Naive thymus-derived CD4-positive, alpha-beta T cell (primary cell): ENCODE measurements around the gene FBXO41. TPM values are rescaled to one million over a fixed set of nuclear protein-coding genes. Genes with fewer than 3 reads are reported as not detected.

Source experiments
- ATAC-seq: fragments of 150-1000 bp; cut with Tn5 transposase; 2 replicates; pipeline ENCODE4 v1.10.0; 2021; ENCODE audit warnings: mild to moderate bottlenecking, moderate library complexity
- CTCF ChIA-PET: fragments of 350-600 bp; sonication (Branson Sonifier 250); formaldehyde crosslinking; loops from one replicate; lab custom pipeline; 2021; ENCODE audit warnings: antibody characterized with exemption; lab: Charles Lee
- POLR2A ChIA-PET: fragments of 350-600 bp; sonication (Branson Sonifier 250); formaldehyde crosslinking; loops from one replicate; lab custom pipeline; 2021; ENCODE audit warnings: antibody characterized with exemption, inconsistent platforms; lab: Charles Lee
- DNase-seq, 9 donors: peaks; one replicate each; pipeline versions ENCODE4 v3.0.0 to v3.0.0-alpha.2; 2020 to 2022; ENCODE audit warnings: mixed read lengths in 1 of 9
- H3K27ac ChIP-seq: one replicate; pipeline ENCODE4 v1.7.0; 2013; ENCODE audit warnings: mild to moderate bottlenecking, low read depth, low read length, moderate library complexity
- H3K27me3 ChIP-seq, 2 donors: one replicate each; pipeline ENCODE4 v1.7.0; 2013; ENCODE audit warnings: low read length in 2 of 2, mild to moderate bottlenecking in 2 of 2, moderate library complexity in 2 of 2; ENCODE audit not compliant: control insufficient read depth in 2 of 2, insufficient read depth in 2 of 2
- H3K36me3 ChIP-seq, 3 experiments: 1 replicate in 2 of 3; 2 replicates in 1 of 3; pipeline ENCODE4 v1.7.0; 2013; ENCODE audit warnings: low read length in 3 of 3, mild to moderate bottlenecking in 3 of 3, moderate library complexity in 1 of 3; ENCODE audit not compliant: insufficient read depth in 3 of 3, control insufficient read depth in 2 of 3
- H3K4me1 ChIP-seq, 2 donors: one replicate each; pipeline ENCODE4 v1.7.0; 2013; ENCODE audit warnings: low read length in 2 of 2, mild to moderate bottlenecking in 2 of 2, moderate library complexity in 1 of 2; ENCODE audit not compliant: control insufficient read depth in 2 of 2, insufficient read depth in 2 of 2
- H3K4me3 ChIP-seq: 2 replicates; pipeline ENCODE4 v1.7.0; 2013; ENCODE audit warnings: mild to moderate bottlenecking, low read length
- H3K9me3 ChIP-seq, 3 experiments: 1 replicate in 2 of 3; 2 replicates in 1 of 3; pipeline ENCODE4 v1.7.0; 2013; ENCODE audit warnings: low read length in 3 of 3; ENCODE audit not compliant: control insufficient read depth in 2 of 3
- H3K27ac Mint-ChIP-seq, 9 donors: one replicate each; pipeline ENCODE4 v1.8.0; 2020 to 2022; ENCODE audit warnings: mixed read lengths in 9 of 9, mild to moderate bottlenecking in 8 of 9, moderate library complexity in 5 of 9, inconsistent platforms in 2 of 9
- H3K27me3 Mint-ChIP-seq, 5 donors: one replicate each; pipeline ENCODE4 v1.8.0; 2021 to 2022; ENCODE audit warnings: mixed read lengths in 5 of 5, mild to moderate bottlenecking in 1 of 5
- H3K36me3 Mint-ChIP-seq, 5 donors: one replicate each; pipeline ENCODE4 v1.8.0; 2020 to 2022; ENCODE audit warnings: mixed read lengths in 5 of 5, mild to moderate bottlenecking in 3 of 5, inconsistent platforms in 1 of 5
- H3K4me1 Mint-ChIP-seq, 7 donors: one replicate each; pipeline ENCODE4 v1.8.0; 2020 to 2022; ENCODE audit warnings: mixed read lengths in 7 of 7, mild to moderate bottlenecking in 3 of 7, inconsistent platforms in 1 of 7
- H3K4me3 Mint-ChIP-seq, 10 donors: one replicate each; pipeline ENCODE4 v1.8.0; 2020 to 2022; ENCODE audit warnings: mild to moderate bottlenecking in 10 of 10, mixed read lengths in 10 of 10, moderate library complexity in 6 of 10, inconsistent platforms in 2 of 10
- H3K9me3 Mint-ChIP-seq, 11 donors: one replicate each; pipeline ENCODE4 v1.8.0; 2020 to 2022; ENCODE audit warnings: mixed read lengths in 11 of 11, mild to moderate bottlenecking in 4 of 11, inconsistent platforms in 1 of 11, moderate library complexity in 1 of 11
- intact Hi-C, 2 donors: fragments of 100-400 bp; cut with micrococcal nuclease; formaldehyde crosslinking; loops; one replicate each; pipeline ENCODE4 v1.15.1; 2023
- polyA plus RNA-seq, 2 donors: library from polyadenylated mRNA; unstranded; fragments of 300-500 nt; fragmentation: Illumina TruSeq; gene quantifications; one replicate each; pipeline ENCODE4 v1.2.3, GENCODE V29; 2021
- total RNA-seq, 6 experiments: library from RNA in 5 of 6; stranded (reverse) in 5 of 6; gene quantifications; 1 replicate in 5 of 6; 2 replicates in 1 of 6; pipeline ENCODE4 v1.2.3 and lab custom pipeline; 2021 to 2026

The FBXO41 gene
- total RNA-seq (10 to 100 TPM; 13.2 to 19.6 (median 17.6) TPM), polyA plus RNA-seq (1 to 10 TPM; 1.5 to 3.2 TPM), total RNA-seq (lab: John Stamatoyannopoulos, UW) (30.7 reads per million, percentile 60 among the genes with 10 or more reads in this experiment)

DNA sequence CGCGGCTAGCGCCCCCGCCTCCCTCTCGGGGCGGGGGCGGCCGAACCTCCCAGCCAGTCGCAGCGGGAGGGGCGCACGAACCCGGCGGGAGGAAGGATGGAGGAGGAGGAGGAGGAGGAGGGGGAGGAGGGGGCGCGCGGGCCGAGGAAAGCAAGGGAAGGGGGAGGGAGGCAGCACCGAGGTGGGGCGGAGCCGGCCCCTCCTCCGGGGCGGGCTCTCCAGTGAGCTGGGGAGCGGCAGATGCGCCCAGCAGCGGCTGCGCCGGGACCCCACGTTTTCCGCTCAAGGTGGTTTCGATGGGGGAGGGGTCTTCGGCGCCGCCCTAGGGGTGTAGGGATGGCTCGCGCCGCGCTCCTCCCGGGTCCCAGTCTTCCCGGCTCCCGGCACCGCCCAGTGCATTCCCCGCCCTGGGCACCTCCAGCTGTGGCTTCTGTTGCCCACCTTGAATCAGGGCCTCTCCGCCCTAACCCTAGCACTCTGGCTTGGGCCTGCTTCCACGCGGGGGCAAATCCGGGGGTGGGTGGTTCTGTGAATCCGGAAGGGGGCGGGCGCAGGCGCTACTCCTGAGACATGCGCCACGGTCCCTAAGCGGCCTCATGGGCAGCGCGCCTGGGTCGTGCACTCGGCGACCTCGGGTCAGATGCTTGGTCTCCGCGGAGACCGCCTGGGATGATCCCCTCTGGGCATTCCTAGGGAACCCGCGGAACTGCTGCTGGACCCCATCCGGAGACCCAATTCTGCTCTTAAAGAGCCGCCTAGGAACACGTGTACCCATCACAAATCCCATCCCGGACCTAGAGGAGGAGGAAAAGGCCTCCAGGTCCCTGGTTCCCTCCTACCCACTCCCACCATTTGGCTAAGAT is at the start of gene FBXO41:
FBXO41 (minus strand) TSS at position 183 of the 863 bp plus-strand sequence. CDS start 14,848 bp downstream, outside the sequence.
- Histone ChIP-seq H3K27me3 (no peaks in the 10 kb centered on the region), H3K27ac (peak within 1 kb of the TSS; percentile 61), H3K36me3 (no peaks in the 10 kb centered on the region), H3K9me3 (no peaks in the 10 kb centered on the region), H3K4me3 (peak within 1 kb of the TSS; percentile 69), H3K4me1 (peaks cover 12 to 14% of the 10 kb centered on the region in 2 donors)
- H3K9me3 Mint-ChIP-seq, result peaks cover 0 to 4% (median 0%) of the 10 kb centered on the region in 11 donors
- peaks cover 0 to 5% (median under 1%) of the 10 kb centered on the region in 5 donors for H3K36me3 Mint-ChIP-seq
- ChIA-PET POLR2A (interaction anchor here (0.8 to 1.0 kb wide), 2 partner anchors 50 to 52 kb away, joined by 3 read pairs; partner anchors contain the start of genes CCT7 and PRADC1), CTCF (no interaction called here)
- peaks cover 6 to 26% (median 19%) of the 10 kb centered on the region in 7 donors for H3K4me1 Mint-ChIP-seq
- peaks cover 0 to 34% (median 14%) of the 10 kb centered on the region in 5 donors for H3K27me3 Mint-ChIP-seq
- intact Hi-C loops, result loop anchor here (1.0 to 10.0 kb wide), 7 partner anchors 9 to 1674 kb away; partner anchors contain the start of genes ALMS1 (in 2 of the 2), CCT7 (in 2 of the 2), EGR4 (in 2 of the 2) and POLE4 (in 2 of the 2)
- ATAC-seq, result peak; percentile 81
- H3K4me3 Mint-ChIP-seq, result peak within 1 kb of the TSS; percentile 72 to 91 (median 85)
- DNase-seq, result peak; percentile 43 to 79 (median 61)
- H3K27ac Mint-ChIP-seq, result peak within 1 kb of the TSS in 7 of 9 donors; percentile 32 to 87 (median 58)

- H3K9me3 Mint-ChIP-seq, result peaks cover 0 to 34% (median 16%) of the 10 kb centered on the region in 11 donors
- no peak for ATAC-seq
- ChIA-PET CTCF (no interaction called here), POLR2A (no interaction called here)
- peaks cover 0 to 4% (median 0%) of the 10 kb centered on the region in 7 donors for H3K4me1 Mint-ChIP-seq
- Histone ChIP-seq H3K27ac (no peak overlapping the region), H3K4me3 (no peak overlapping the region), H3K9me3 (no peaks in the 10 kb centered on the region), H3K27me3 (no peaks in the 10 kb centered on the region), H3K4me1 (no peaks in the 10 kb centered on the region), H3K36me3 (no peaks in the 10 kb centered on the region)
- no peak for DNase-seq
- no peak overlapping the region for H3K27ac Mint-ChIP-seq
- no peak overlapping the region for H3K4me3 Mint-ChIP-seq
- H3K36me3 Mint-ChIP-seq, result peaks cover 0 to 3% (median 0%) of the 10 kb centered on the region in 5 donors
- intact Hi-C loops, result no loop called here
- H3K27me3 Mint-ChIP-seq, result peaks cover 5 to 23% (median 16%) of the 10 kb centered on the region in 5 donors
Observed at GRCh38 chr2:73334045-73334444, 49.8 kb upstream of the FBXO41 start.

GRCh38 chr2:73333564-73333963 is 49.3 kb upstream of the FBXO41 start:
- Mint-ChIP-seq H3K36me3 (peaks cover 0 to 3% (median 0%) of the 10 kb centered on the region in 5 donors), H3K9me3 (peaks cover 0 to 34% (median 16%) of the 10 kb centered on the region in 11 donors), H3K27me3 (peaks cover 5 to 25% (median 20%) of the 10 kb centered on the region in 5 donors), H3K4me3 (no peak overlapping the region), H3K4me1 (peaks cover 0 to 4% (median 0%) of the 10 kb centered on the region in 7 donors), H3K27ac (no peak overlapping the region)
- ChIA-PET CTCF (no interaction called here), POLR2A (no interaction called here)
- intact Hi-C loops, result no loop called here
- Histone ChIP-seq H3K4me1 (no peaks in the 10 kb centered on the region), H3K27me3 (no peaks in the 10 kb centered on the region), H3K4me3 (no peak overlapping the region), H3K36me3 (no peaks in the 10 kb centered on the region), H3K27ac (no peak overlapping the region), H3K9me3 (no peaks in the 10 kb centered on the region)
- ATAC-seq (no peak), DNase-seq (no peak)

- Histone ChIP-seq H3K4me3 (no peak overlapping the region), H3K36me3 (no peaks in the 10 kb centered on the region), H3K9me3 (no peaks in the 10 kb centered on the region), H3K27me3 (peaks cover 5 to 7% of the 10 kb centered on the region in 2 donors), H3K27ac (no peak overlapping the region), H3K4me1 (no peaks in the 10 kb centered on the region)
- intact Hi-C loops, result no loop called here
- ChIA-PET CTCF (no interaction called here), POLR2A (no interaction called here)
- no peaks in the 10 kb centered on the region for H3K36me3 Mint-ChIP-seq
- no peak overlapping the region for H3K4me3 Mint-ChIP-seq
- peaks cover 0 to 5% (median 0%) of the 10 kb centered on the region in 11 donors for H3K9me3 Mint-ChIP-seq
- no peaks in the 10 kb centered on the region for H3K4me1 Mint-ChIP-seq
- DNase-seq, result no peak
- H3K27ac Mint-ChIP-seq, result no peak overlapping the region
- no peak for ATAC-seq
- peaks cover 15 to 65% (median 46%) of the 10 kb centered on the region in 5 donors for H3K27me3 Mint-ChIP-seq
Observed at GRCh38 chr2:73324126-73324725, 39.9 kb upstream of the FBXO41 start.

GRCh38 chr2:73323551-73323950 is 39.3 kb upstream of the FBXO41 start:
- no peak overlapping the region for H3K4me3 ChIP-seq
- H3K27ac Mint-ChIP-seq, result no peak overlapping the region
- H3K36me3 ChIP-seq, result no peaks in the 10 kb centered on the region
- no peaks in the 10 kb centered on the region for H3K9me3 ChIP-seq
- no peak for ATAC-seq
- POLR2A ChIA-PET, result interaction anchor here (0.5 kb wide), 1 partner anchor 8 kb away, joined by 4 read pairs; no protein-coding TSS in a partner anchor
- H3K4me3 Mint-ChIP-seq, result no peak overlapping the region
- CTCF ChIA-PET, result no interaction called here
- H3K27me3 ChIP-seq, result peaks cover 5 to 8% of the 10 kb centered on the region in 2 donors
- peaks cover 15 to 65% (median 41%) of the 10 kb centered on the region in 5 donors for H3K27me3 Mint-ChIP-seq
- H3K4me1 Mint-ChIP-seq, result no peaks in the 10 kb centered on the region
- no peaks in the 10 kb centered on the region for H3K4me1 ChIP-seq
- no peaks in the 10 kb centered on the region for H3K36me3 Mint-ChIP-seq
- H3K27ac ChIP-seq, result no peak overlapping the region
- no peak for DNase-seq
- peaks cover 0 to 2% (median 0%) of the 10 kb centered on the region in 11 donors for H3K9me3 Mint-ChIP-seq
- intact Hi-C loops, result no loop called here

GRCh38 chr2:73314441-73314840 is 30.2 kb upstream of the FBXO41 start:
- H3K36me3 Mint-ChIP-seq, result peaks cover 0 to 6% (median 0%) of the 10 kb centered on the region in 5 donors
- ATAC-seq (no peak), DNase-seq (no peak)
- ChIA-PET CTCF (no interaction called here), POLR2A (no interaction called here)
- H3K36me3 ChIP-seq, result no peaks in the 10 kb centered on the region
- H3K4me3 Mint-ChIP-seq, result no peak overlapping the region
- H3K4me3 ChIP-seq, result no peak overlapping the region
- intact Hi-C loops, result no loop called here
- H3K27me3 Mint-ChIP-seq, result peaks cover 21 to 46% (median 23%) of the 10 kb centered on the region in 5 donors
- H3K27ac Mint-ChIP-seq, result no peak overlapping the region
- H3K4me1 ChIP-seq, result no peaks in the 10 kb centered on the region
- no peaks in the 10 kb centered on the region for H3K9me3 ChIP-seq
- H3K4me1 Mint-ChIP-seq, result no peaks in the 10 kb centered on the region
- H3K27ac ChIP-seq, result no peak overlapping the region
- H3K27me3 ChIP-seq, result peaks cover 0 to 4% of the 10 kb centered on the region in 2 donors
- peaks cover 0 to 9% (median 0%) of the 10 kb centered on the region in 11 donors for H3K9me3 Mint-ChIP-seq
